Measurements from ENCODE around the gene MAK.

The MAK gene

GRCh38 chr6:10720265-10720959 lies 117.9 kb downstream of the MAK start:
- DNase-seq (ENCODE audit: low read depth, low spot score): no peak
- Histone ChIP-seq H3K4me3 (ENCODE audit: low read length) (no peak overlapping the region), H3K9me3 (ENCODE audit: control insufficient read depth, insufficient read depth, low read length) (peaks cover 2% of the 10 kb centered on the region; the same call in 1 of the 2 replicates), H3K4me1 (ENCODE audit: control insufficient read depth, insufficient read depth, low read length) (peaks cover 2% of the 10 kb centered on the region; the same call in 1 of the 2 replicates), H3K27ac (ENCODE audit: low read length) (no peak overlapping the region), H3K27me3 (ENCODE audit: control insufficient read depth, insufficient read depth, low read length) (no peaks in the 10 kb centered on the region), H3K36me3 (ENCODE audit: control insufficient read depth, insufficient read depth, low read length) (peaks cover 5% of the 10 kb centered on the region)
- WGBS (ENCODE audit: insufficient coverage, insufficient read length): no CpG with 5 or more reads among the region's 49 CpGs

DNA sequence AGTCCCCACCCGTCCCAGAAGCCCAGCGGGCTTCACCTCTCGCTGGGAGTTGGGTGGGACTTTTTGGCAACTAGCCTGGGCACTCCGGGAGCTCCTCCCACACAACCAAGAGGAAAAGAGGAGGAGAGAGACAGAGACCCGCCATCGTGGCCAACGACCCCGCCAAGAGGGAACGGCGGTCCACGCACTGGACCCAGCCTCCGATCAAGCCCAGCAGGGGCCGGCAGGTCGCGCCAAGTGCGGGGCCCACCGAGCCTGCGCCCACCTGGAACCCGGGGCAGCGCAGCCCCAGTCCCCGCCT lies 118.4 kb downstream of the MAK start:
- H3K4me1 ChIP-seq (ENCODE audit: control insufficient read depth, insufficient read depth, low read length): peaks cover 2% of the 10 kb centered on the region; the same call in 1 of the 2 replicates
- H3K27ac ChIP-seq (ENCODE audit: low read length): no peak overlapping the region
- DNase-seq (ENCODE audit: low read depth, low spot score): no peak
- no peak overlapping the region for H3K4me3 ChIP-seq (ENCODE audit: low read length)
- peaks cover 3% of the 10 kb centered on the region for H3K36me3 ChIP-seq (ENCODE audit: control insufficient read depth, insufficient read depth, low read length)
- no peaks in the 10 kb centered on the region for H3K27me3 ChIP-seq (ENCODE audit: control insufficient read depth, insufficient read depth, low read length)
- peaks cover 2% of the 10 kb centered on the region; the same call in 1 of the 2 replicates for H3K9me3 ChIP-seq (ENCODE audit: control insufficient read depth, insufficient read depth, low read length)
- WGBS (ENCODE audit: insufficient coverage, insufficient read length): no CpG with 5 or more reads among the region's 21 CpGs

GRCh38 chr6:10719296-10719963 lies 118.9 kb downstream of the MAK start:
- no peaks in the 10 kb centered on the region for H3K27me3 ChIP-seq (ENCODE audit: control insufficient read depth, insufficient read depth, low read length)
- H3K4me1 ChIP-seq (ENCODE audit: control insufficient read depth, insufficient read depth, low read length): peaks cover 2% of the 10 kb centered on the region; the same call in 1 of the 2 replicates
- WGBS (ENCODE audit: insufficient coverage, insufficient read length): no CpG with 5 or more reads among the region's 8 CpGs
- no peak overlapping the region for H3K27ac ChIP-seq (ENCODE audit: low read length)
- no peak overlapping the region for H3K4me3 ChIP-seq (ENCODE audit: low read length)
- DNase-seq (ENCODE audit: low read depth, low spot score): no peak
- peaks cover 2% of the 10 kb centered on the region; the same call in 1 of the 2 replicates for H3K36me3 ChIP-seq (ENCODE audit: control insufficient read depth, insufficient read depth, low read length)
- H3K9me3 ChIP-seq (ENCODE audit: control insufficient read depth, insufficient read depth, low read length): peaks cover 2% of the 10 kb centered on the region; the same call in 1 of the 2 replicates

DNA sequence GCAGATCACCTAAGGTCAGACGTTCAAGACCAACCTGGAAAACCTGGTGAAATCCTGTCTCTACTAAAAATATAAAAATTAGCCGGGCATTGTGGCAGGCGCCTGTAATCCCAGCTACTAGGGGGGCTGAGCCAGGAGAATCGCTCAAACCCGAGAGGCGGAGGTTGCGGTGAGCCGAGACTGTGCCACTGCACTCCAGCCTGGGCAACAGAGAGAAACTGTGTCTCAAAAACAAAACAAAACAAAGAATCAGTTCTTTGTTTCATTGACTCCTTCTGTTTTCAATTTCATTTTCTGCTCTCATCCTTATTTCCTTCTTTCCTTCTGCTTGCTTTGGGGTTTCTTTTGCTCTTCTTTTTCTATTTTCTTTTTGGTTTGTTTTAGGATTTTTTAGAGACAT lies 124.4 kb downstream of the MAK start:
- Histone ChIP-seq H3K4me3 (ENCODE audit: low read length) (no peak overlapping the region), H3K4me1 (ENCODE audit: control insufficient read depth, insufficient read depth, low read length) (no peaks in the 10 kb centered on the region), H3K27me3 (ENCODE audit: control insufficient read depth, insufficient read depth, low read length) (no peaks in the 10 kb centered on the region), H3K27ac (ENCODE audit: low read length) (no peak overlapping the region), H3K36me3 (ENCODE audit: control insufficient read depth, insufficient read depth, low read length) (no peaks in the 10 kb centered on the region; the same call in 1 of the 2 replicates), H3K9me3 (ENCODE audit: control insufficient read depth, insufficient read depth, low read length) (peaks cover 2% of the 10 kb centered on the region; the same call in 1 of the 2 replicates)
- DNase-seq (ENCODE audit: low read depth, low spot score): no peak
- WGBS (ENCODE audit: insufficient coverage, insufficient read length): no CpG with 5 or more reads among the region's 8 CpGs

All from iPS DF 6.9 (cell line).